Hepatic stellate cell (primary cell): Measurements from ENCODE around the gene WDR59.
"Not testable (repeated sequence)": the region's sequence is repeated elsewhere in the genome, so short reads cannot be mapped to it uniquely, and the experiment has no call there.

Experiments used
- DNase-seq: peaks from one replicate; pipeline ENCODE4 v3.0.0; 2011; ENCODE audit warnings: low spot score

WDR59 gene

GRCh38 chr16:74975591-74975990, 9.3 kb downstream of the WDR59 start:
- no peak for DNase-seq

- no peak for DNase-seq
Measured at GRCh38 chr16:74973304-74973703, 11.6 kb downstream of the WDR59 start.

- DNase-seq = no peak
Measured at GRCh38 chr16:74954763-74955162, 30.2 kb downstream of the WDR59 start.

- DNase-seq = no peak
Measured at GRCh38 chr16:74951681-74952080, 33.2 kb downstream of the WDR59 start.

- DNase-seq = no peak
Measured at GRCh38 chr16:74951206-74951605, 33.7 kb downstream of the WDR59 start.

GRCh38 chr16:74950511-74950910, 34.4 kb downstream of the WDR59 start:
- DNase-seq = no peak

GRCh38 chr16:74949309-74949708, 35.6 kb downstream of the WDR59 start:
- no peak for DNase-seq

GRCh38 chr16:74944466-74944865, 40.5 kb downstream of the WDR59 start:
- no peak for DNase-seq

- no peak for DNase-seq
Measured at GRCh38 chr16:74942977-74943918, 41.7 kb downstream of the WDR59 start.

GRCh38 chr16:74942566-74942965, 42.4 kb downstream of the WDR59 start:
- DNase-seq = no peak

- no peak for DNase-seq
Measured at GRCh38 chr16:74939688-74940087, 45.2 kb downstream of the WDR59 start.

GRCh38 chr16:74936902-74937560, 47.9 kb downstream of the WDR59 start:
- DNase-seq = peak; percentile 87

GRCh38 chr16:74931445-74931844, 53.5 kb downstream of the WDR59 start:
- DNase-seq = no peak

- DNase-seq = no peak
Measured at GRCh38 chr16:74929636-74930035, 55.3 kb downstream of the WDR59 start.

- DNase-seq = no peak
Measured at GRCh38 chr16:74926805-74927204, 58.1 kb downstream of the WDR59 start.

- DNase-seq = no peak
Measured at GRCh38 chr16:74923766-74924460, 61.0 kb downstream of the WDR59 start.

- no peak for DNase-seq
Measured at GRCh38 chr16:74922150-74923138, 62.5 kb downstream of the WDR59 start.

- DNase-seq = no peak
Measured at GRCh38 chr16:74921051-74921450, 63.9 kb downstream of the WDR59 start.

- DNase-seq = no peak
Measured at GRCh38 chr16:74909665-74910064, 75.3 kb downstream of the WDR59 start.

- DNase-seq = not testable (repeated sequence)
Measured at GRCh38 chr16:74908759-74909158, 76.2 kb downstream of the WDR59 start.

- DNase-seq = no peak
Measured at GRCh38 chr16:74903901-74904678, 80.8 kb downstream of the WDR59 start.
